GM12892 (cell line): Measurements from ENCODE around the gene HIVEP2.

Experiments used
- POLR2A ChIP-seq: IDR thresholded peaks from 2 replicates; pipeline ENCODE4 v1.6.1; 2011; ENCODE audit warnings: low read depth, low read length, control low read depth
- POLR2AphosphoS5 ChIP-seq: IDR thresholded peaks from 2 replicates; pipeline ENCODE4 v1.6.1; 2011; ENCODE audit warnings: low read depth, low read length, control low read depth
- TAF1 ChIP-seq: IDR thresholded peaks from 2 replicates; pipeline ENCODE4 v1.6.1; 2011; ENCODE audit warnings: low read depth, mild to moderate bottlenecking, control low read depth, low read length, borderline replicate concordance

DNA sequence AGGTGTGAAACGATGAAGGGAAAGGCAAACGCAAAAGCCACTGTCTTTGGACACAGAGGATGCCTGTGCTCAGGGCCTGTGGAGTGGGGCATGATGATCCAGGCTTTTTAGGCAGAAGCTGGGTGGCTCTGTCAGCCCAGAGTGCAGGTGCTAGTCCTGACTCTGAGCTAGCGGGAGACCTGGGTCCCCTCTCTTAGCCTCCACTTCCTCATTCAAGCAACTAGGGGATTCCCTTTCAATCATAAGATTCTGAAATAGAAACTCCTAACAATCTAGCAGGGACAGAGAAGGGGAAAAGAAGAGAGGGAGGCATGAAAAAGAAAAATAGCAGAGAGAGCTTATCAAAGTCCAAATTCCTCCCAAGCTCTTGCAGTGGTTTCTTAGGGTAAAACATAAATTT lies 7.6 kb upstream of the HIVEP2 start:
- TF ChIP-seq POLR2A: no peak
- no peak for TF ChIP-seq POLR2AphosphoS5
- no peak for TF ChIP-seq TAF1
